Lung (tissue), 12 donors: ENCODE data around the gene CACNA1S. TPM values are rescaled to one million over a fixed set of nuclear protein-coding genes. Genes with fewer than 3 reads are reported as not detected.

Source experiments
- ATAC-seq: fragments of 200-7000 bp; cut with Tn5 transposase; one replicate; pipeline ENCODE4 v1.9.1; 2020; ENCODE audit warnings: moderate number of reproducible peaks; ENCODE audit not compliant: insufficient read depth, low FRiP score
- DNase-seq, 3 donors: peaks; one replicate each; pipeline ENCODE4 v3.0.0-alpha.2; 2013 to 2017
- H3K27ac ChIP-seq, 2 donors: one replicate each; pipeline ENCODE4 v1.5.1; 2013; ENCODE audit warnings: mild to moderate bottlenecking in 2 of 2, moderate library complexity in 2 of 2, control low read depth in 1 of 2, inconsistent platforms in 1 of 2, low read depth in 1 of 2, low read length in 1 of 2
- H3K27me3 ChIP-seq, 3 donors: one replicate each; pipeline ENCODE4 v1.5.1; 2013; ENCODE audit warnings: low read length in 2 of 3; ENCODE audit not compliant: control insufficient read depth in 3 of 3, insufficient read depth in 3 of 3
- H3K36me3 ChIP-seq, 4 donors: one replicate each; pipeline ENCODE4 v1.5.1; 2013; ENCODE audit warnings: low read length in 4 of 4, mild to moderate bottlenecking in 1 of 4, moderate library complexity in 1 of 4; ENCODE audit not compliant: control insufficient read depth in 4 of 4, insufficient read depth in 4 of 4
- H3K4me1 ChIP-seq, 5 donors: one replicate each; pipeline ENCODE4 v1.5.1; 2013; ENCODE audit warnings: low read length in 5 of 5, mild to moderate bottlenecking in 2 of 5, moderate library complexity in 1 of 5; ENCODE audit not compliant: control insufficient read depth in 5 of 5, insufficient read depth in 5 of 5
- H3K4me3 ChIP-seq: one replicate; pipeline ENCODE4 v1.5.1; 2013; ENCODE audit warnings: mild to moderate bottlenecking, control low read depth, moderate library complexity
- H3K9ac ChIP-seq, 2 donors: one replicate each; pipeline ENCODE4 v1.5.1; 2013; ENCODE audit warnings: low read length in 2 of 2, control low read depth in 1 of 2; ENCODE audit not compliant: insufficient read depth in 1 of 2
- H3K9me3 ChIP-seq, 4 donors: one replicate each; pipeline ENCODE4 v1.5.1; 2013; ENCODE audit warnings: low read length in 3 of 4, mild to moderate bottlenecking in 1 of 4, moderate library complexity in 1 of 4; ENCODE audit not compliant: control insufficient read depth in 4 of 4, insufficient read depth in 3 of 4
- WGBS, 2 donors: extraction: QIAGEN DNeasy Blood & Tissue Kit; methylation state at CpG; one replicate each; pipeline ENCODE4 v1.1.7; 2013; 5-methylcytosine and 5-hydroxymethylcytosine counted together
- polyA plus RNA-seq, 2 donors: library from polyadenylated mRNA; stranded (reverse); fragments of 200-250 nt; gene quantifications; one replicate each; pipeline ENCODE4 v1.2.1, GENCODE V29; 2013
- total RNA-seq, 2 donors: library from RNA; depleted of rRNA in 1 of 2; stranded (reverse); fragments of >200 nt in 1 of 2; gene quantifications; one replicate each; pipeline ENCODE4 v1.2.1, GENCODE V29; 2014 to 2021
- TF ChIP-seq, protein P1 (sequence below): IDR thresholded peaks from 2 replicates; pipeline ENCODE4 v1.5.1; 2012; ENCODE audit warnings: mild to moderate bottlenecking; ENCODE audit errors: control extremely low read depth, extremely low read depth
- donor health status: control.
- donor health status: control.
- donor health status: Bipolar disorder and iron deficiency.
- donor health status: healthy.
- donor health status: DM: yes; HTN: yes; CAD: no.

CACNA1S gene
- total and polyA plus RNA-seq, 4 donors = 0.01 to 0.20 (median 0.02) TPM; not detected in 1

DNA sequence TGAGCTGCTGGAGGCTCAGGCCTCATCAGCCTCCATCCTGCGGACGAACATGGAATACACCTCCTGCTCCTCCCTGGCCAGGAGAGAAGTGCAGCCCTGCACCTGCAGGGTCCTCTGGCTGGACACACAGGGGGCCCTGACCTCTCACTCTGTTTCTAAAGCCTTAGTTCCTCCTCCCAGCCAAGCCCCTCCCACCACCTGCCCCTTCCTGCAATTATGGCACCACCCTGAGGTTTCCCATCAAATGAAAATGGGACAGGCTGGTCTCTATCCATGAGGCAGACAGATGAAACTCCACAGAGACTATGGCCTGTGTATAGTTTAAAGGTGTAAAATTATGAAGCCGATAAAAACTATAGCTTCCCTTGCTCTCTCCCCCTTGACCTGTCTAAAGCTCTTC lies 42.6 kb downstream of the CACNA1S start:
- ATAC-seq = no peak
- 89 to 98% methylated on average over 3 of the region's 3 CpGs for WGBS, 2 donors
- H3K4me3 ChIP-seq = no peak overlapping the region

DNA sequence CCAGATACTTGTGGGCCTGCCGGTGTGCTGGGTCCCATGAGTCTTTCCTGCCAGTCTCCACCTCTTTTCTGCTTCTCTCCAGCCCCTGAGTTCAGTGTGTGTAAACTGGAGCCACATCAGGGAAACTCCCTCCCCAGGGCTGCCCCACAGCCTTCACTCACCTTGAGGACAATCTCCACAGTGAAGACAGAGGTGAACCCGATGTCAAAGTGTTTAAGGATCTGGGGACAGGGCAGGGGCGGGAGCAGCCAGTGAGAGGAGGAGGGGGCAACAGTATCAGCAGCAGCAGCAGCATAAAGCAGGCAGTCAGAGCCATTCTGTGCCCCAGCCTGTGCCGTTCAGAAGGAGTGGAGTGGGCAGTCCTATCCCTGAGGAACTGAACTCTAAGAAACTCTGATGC lies 43.2 kb downstream of the CACNA1S start:
- WGBS, 2 donors = 71 to 80% methylated on average over 4 of the region's 4 CpGs
- Histone ChIP-seq H3K27ac (no peak overlapping the region), H3K4me3 (no peak overlapping the region), H3K27me3 (no peaks in the 10 kb centered on the region), H3K9me3 (no peaks in the 10 kb centered on the region), H3K36me3 (no peaks in the 10 kb centered on the region), H3K9ac (no peak overlapping the region), H3K4me1 (peaks cover 0 to 6% (median 0%) of the 10 kb centered on the region in 5 donors)
- ATAC-seq (no peak), DNase-seq (no peak)
- TF ChIP-seq, protein P1, sequence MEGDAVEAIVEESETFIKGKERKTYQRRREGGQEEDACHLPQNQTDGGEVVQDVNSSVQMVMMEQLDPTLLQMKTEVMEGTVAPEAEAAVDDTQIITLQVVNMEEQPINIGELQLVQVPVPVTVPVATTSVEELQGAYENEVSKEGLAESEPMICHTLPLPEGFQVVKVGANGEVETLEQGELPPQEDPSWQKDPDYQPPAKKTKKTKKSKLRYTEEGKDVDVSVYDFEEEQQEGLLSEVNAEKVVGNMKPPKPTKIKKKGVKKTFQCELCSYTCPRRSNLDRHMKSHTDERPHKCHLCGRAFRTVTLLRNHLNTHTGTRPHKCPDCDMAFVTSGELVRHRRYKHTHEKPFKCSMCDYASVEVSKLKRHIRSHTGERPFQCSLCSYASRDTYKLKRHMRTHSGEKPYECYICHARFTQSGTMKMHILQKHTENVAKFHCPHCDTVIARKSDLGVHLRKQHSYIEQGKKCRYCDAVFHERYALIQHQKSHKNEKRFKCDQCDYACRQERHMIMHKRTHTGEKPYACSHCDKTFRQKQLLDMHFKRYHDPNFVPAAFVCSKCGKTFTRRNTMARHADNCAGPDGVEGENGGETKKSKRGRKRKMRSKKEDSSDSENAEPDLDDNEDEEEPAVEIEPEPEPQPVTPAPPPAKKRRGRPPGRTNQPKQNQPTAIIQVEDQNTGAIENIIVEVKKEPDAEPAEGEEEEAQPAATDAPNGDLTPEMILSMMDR = no peak

More for the DNA sequence above, 42.6 kb downstream of the CACNA1S start:
- Histone ChIP-seq H3K27me3 (no peaks in the 10 kb centered on the region), H3K36me3 (no peaks in the 10 kb centered on the region), H3K9me3 (no peaks in the 10 kb centered on the region), H3K9ac (no peak overlapping the region), H3K4me1 (peaks cover 0 to 6% (median 0%) of the 10 kb centered on the region in 5 donors), H3K27ac (no peak overlapping the region)
- no peak for DNase-seq
- TF ChIP-seq, protein P1 = no peak

DNA sequence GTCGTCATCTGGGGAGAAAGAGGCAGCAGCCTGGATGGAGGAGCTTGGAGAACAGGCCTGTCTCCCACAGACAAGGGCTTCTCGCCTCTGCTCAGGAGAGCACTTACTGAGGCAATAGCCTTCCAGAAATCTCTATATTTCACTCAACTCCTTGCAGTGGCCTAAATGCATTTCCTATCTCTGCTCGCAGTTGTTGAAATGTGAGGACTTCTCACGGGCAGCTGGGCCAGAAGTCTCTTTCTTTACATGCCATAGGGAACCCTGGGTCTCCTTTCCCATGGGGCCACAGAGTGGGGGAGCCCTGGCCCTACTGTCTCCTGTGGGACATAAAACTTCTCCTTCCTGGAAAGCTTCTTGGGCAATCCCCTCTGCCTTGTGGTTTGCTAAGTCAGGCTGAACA lies 45.2 kb downstream of the CACNA1S start:
- Histone ChIP-seq H3K9me3 (no peaks in the 10 kb centered on the region), H3K4me3 (no peak overlapping the region), H3K4me1 (peaks cover 0 to 6% (median 0%) of the 10 kb centered on the region in 5 donors), H3K27me3 (no peaks in the 10 kb centered on the region), H3K9ac (no peak overlapping the region), H3K27ac (no peak overlapping the region), H3K36me3 (no peaks in the 10 kb centered on the region)
- ATAC-seq (no peak), DNase-seq (no peak)
- WGBS, 2 donors = 83 to 85% methylated on average over 4 of the region's 4 CpGs
- TF ChIP-seq, protein P1 = no peak

DNA sequence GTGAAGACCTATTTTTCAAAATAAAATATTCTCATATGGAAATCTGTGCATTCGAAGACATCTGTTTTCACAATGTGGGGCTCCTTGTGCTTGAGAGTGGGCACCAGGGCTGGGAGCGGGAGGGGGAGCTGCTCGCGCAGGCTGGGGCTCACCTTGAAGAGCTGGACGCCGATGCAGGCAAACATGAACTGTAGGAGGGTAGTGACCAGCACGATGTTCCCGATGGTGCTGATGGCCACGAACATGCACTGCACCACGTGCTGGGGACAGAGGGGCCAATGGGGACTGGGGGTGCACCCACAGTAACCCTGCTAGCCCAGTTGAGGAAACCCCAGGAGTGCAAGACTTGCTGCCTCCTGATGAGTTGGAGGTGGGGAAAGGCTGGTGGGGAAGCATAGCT lies 46.5 kb downstream of the CACNA1S start:
- no peak for ATAC-seq
- WGBS, 2 donors = 86 to 93% methylated on average over 10 of the region's 10 CpGs
- no peak for DNase-seq

More for the DNA sequence above, 46.5 kb downstream of the CACNA1S start:
- Histone ChIP-seq H3K27me3 (no peaks in the 10 kb centered on the region), H3K4me3 (no peak overlapping the region), H3K9ac (no peak overlapping the region), H3K36me3 (no peaks in the 10 kb centered on the region), H3K4me1 (peaks cover 0 to 14% (median 4%) of the 10 kb centered on the region in 5 donors), H3K27ac (no peak overlapping the region), H3K9me3 (peaks cover 0 to 2% (median 0%) of the 10 kb centered on the region in 4 donors)
- TF ChIP-seq, protein P1 = no peak
